ENCODE data around the gene PDS5A. TPM values are rescaled to one million over a fixed set of nuclear protein-coding genes. Genes with fewer than 3 reads are reported as not detected.

Gene PDS5A
- total RNA-seq, 1 donor from 2014 or later = 132 TPM

- H3K27me3 ChIP-seq = no peaks in the 10 kb centered on the region
- H3K4me1 Mint-ChIP-seq = peaks cover 9% of the 10 kb centered on the region
- H3K36me3 Mint-ChIP-seq = peaks cover 12% of the 10 kb centered on the region
- H3K4me1 ChIP-seq = no peaks in the 10 kb centered on the region
- peaks cover 2% of the 10 kb centered on the region for H3K27me3 Mint-ChIP-seq (ENCODE audit: insufficient read depth, low read depth)
- no peaks in the 10 kb centered on the region for H3K9me3 Mint-ChIP-seq
- peaks cover 68% of the 10 kb centered on the region for H4K20me1 ChIP-seq (ENCODE audit: low read depth)
- H3K36me3 ChIP-seq = no peaks in the 10 kb centered on the region
- H3K9ac ChIP-seq = no peak overlapping the region
- no peak overlapping the region for H3K4me2 ChIP-seq
- no peak overlapping the region for H3K27ac Mint-ChIP-seq
- H3F3A ChIP-seq (ENCODE audit: low read depth) = peaks cover 5% of the 10 kb centered on the region
- TF ChIP-seq EZH2 (IDR thresholded peaks at IDR 0.05) (no peak), EZH2phosphoT487 (IDR thresholded peaks at IDR 0.05) (no peak)
- TF ChIP-seq, protein P1, sequence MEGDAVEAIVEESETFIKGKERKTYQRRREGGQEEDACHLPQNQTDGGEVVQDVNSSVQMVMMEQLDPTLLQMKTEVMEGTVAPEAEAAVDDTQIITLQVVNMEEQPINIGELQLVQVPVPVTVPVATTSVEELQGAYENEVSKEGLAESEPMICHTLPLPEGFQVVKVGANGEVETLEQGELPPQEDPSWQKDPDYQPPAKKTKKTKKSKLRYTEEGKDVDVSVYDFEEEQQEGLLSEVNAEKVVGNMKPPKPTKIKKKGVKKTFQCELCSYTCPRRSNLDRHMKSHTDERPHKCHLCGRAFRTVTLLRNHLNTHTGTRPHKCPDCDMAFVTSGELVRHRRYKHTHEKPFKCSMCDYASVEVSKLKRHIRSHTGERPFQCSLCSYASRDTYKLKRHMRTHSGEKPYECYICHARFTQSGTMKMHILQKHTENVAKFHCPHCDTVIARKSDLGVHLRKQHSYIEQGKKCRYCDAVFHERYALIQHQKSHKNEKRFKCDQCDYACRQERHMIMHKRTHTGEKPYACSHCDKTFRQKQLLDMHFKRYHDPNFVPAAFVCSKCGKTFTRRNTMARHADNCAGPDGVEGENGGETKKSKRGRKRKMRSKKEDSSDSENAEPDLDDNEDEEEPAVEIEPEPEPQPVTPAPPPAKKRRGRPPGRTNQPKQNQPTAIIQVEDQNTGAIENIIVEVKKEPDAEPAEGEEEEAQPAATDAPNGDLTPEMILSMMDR (IDR thresholded peaks at IDR 0.05) = no peak
- no peak overlapping the region for H3K4me3 ChIP-seq
- no peak overlapping the region for H2AFZ ChIP-seq (replicated peaks)
- peaks cover 100% of the 10 kb centered on the region for H3K79me2 ChIP-seq (ENCODE audit: low read depth)
- no peak overlapping the region for H3K4me3 Mint-ChIP-seq
- no peaks in the 10 kb centered on the region for H3K9me3 ChIP-seq (ENCODE audit: low read depth)
- H3K27ac ChIP-seq = no peak overlapping the region
- DNase-seq (ENCODE audit: low spot score) = no peak
These were observed 35.2 kb downstream of the PDS5A start for GRCh38 chr4:39942507-39942906.

GRCh38 chr4:39941682-39942217 is 36.0 kb downstream of the PDS5A start:
- Histone ChIP-seq H4K20me1 (ENCODE audit: low read depth) (peaks cover 69% of the 10 kb centered on the region), H3K79me2 (ENCODE audit: low read depth) (peaks cover 100% of the 10 kb centered on the region), H3K4me1 (peaks cover 5% of the 10 kb centered on the region), H3K27ac (no peak overlapping the region), H3K9me3 (ENCODE audit: low read depth) (no peaks in the 10 kb centered on the region), H3K27me3 (no peaks in the 10 kb centered on the region), H3K9ac (no peak overlapping the region), H3K4me2 (no peak overlapping the region), H3K36me3 (no peaks in the 10 kb centered on the region), H3K4me3 (no peak overlapping the region), H3F3A (ENCODE audit: low read depth) (peaks cover 5% of the 10 kb centered on the region), H2AFZ (replicated peaks) (no peak overlapping the region)
- H3K36me3 Mint-ChIP-seq = peaks cover 12% of the 10 kb centered on the region
- peaks cover 2% of the 10 kb centered on the region for H3K27me3 Mint-ChIP-seq (ENCODE audit: insufficient read depth, low read depth)
- no peak overlapping the region for H3K27ac Mint-ChIP-seq
- H3K4me1 Mint-ChIP-seq = peaks cover 8% of the 10 kb centered on the region
- DNase-seq (ENCODE audit: low spot score) = no peak
- H3K9me3 Mint-ChIP-seq = no peaks in the 10 kb centered on the region
- no peak overlapping the region for H3K4me3 Mint-ChIP-seq
- TF ChIP-seq EZH2 (IDR thresholded peaks at IDR 0.05) (no peak), EZH2phosphoT487 (IDR thresholded peaks at IDR 0.05) (no peak)
- TF ChIP-seq, protein P1 (IDR thresholded peaks at IDR 0.05) = no peak

DNA sequence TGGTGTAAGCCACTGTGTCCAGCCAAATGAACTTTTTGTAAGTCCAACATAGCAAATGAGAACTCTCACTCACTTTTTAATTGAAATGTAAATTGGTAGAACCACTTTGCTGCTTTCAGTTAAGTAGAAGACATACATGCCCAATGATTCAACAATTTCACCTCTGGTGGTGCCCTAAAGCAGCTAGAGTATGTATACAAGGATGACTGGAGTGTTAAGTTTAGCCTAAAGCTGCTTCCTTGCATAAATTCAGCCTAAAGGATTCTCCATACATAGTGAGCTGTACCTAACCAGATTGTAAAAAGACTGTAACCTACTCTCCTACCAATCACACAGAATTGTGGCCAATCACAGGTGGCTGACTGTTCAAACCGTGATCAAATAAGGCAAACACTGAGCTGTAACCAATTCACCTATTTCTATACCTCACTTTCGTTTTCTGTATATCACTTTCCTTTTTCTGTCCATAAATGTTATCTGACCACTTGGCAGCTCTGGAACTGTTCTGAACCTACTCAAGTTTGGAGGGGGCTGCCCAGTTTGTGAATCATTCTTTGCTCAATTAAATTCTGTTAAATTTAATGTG is 39.9 kb downstream of the PDS5A start:
- TF ChIP-seq EZH2phosphoT487 (IDR thresholded peaks at IDR 0.05) (no peak), EZH2 (IDR thresholded peaks at IDR 0.05) (no peak)
- TF ChIP-seq, protein P1 (IDR thresholded peaks at IDR 0.05) = no peak
- no peaks in the 10 kb centered on the region for H3K9me3 Mint-ChIP-seq
- no peak overlapping the region for H3K4me3 Mint-ChIP-seq
- peaks cover 100% of the 10 kb centered on the region for H3K79me2 ChIP-seq (ENCODE audit: low read depth)
- H3K4me2 ChIP-seq = no peak overlapping the region
- H3K27me3 ChIP-seq = no peaks in the 10 kb centered on the region
- no peak overlapping the region for H3K4me3 ChIP-seq
- no peaks in the 10 kb centered on the region for H3K9me3 ChIP-seq (ENCODE audit: low read depth)
- peaks cover 9% of the 10 kb centered on the region for H3K4me1 Mint-ChIP-seq
- peak overlapping the region; percentile 22 for H3K27ac ChIP-seq
- H3K9ac ChIP-seq = no peak overlapping the region
- H3F3A ChIP-seq (ENCODE audit: low read depth) = peaks cover 5% of the 10 kb centered on the region
- H3K4me1 ChIP-seq = peaks cover 8% of the 10 kb centered on the region
- no peaks in the 10 kb centered on the region for H3K27me3 Mint-ChIP-seq (ENCODE audit: insufficient read depth, low read depth)
- no peaks in the 10 kb centered on the region for H3K36me3 ChIP-seq
- H3K27ac Mint-ChIP-seq = no peak overlapping the region
- peaks cover 56% of the 10 kb centered on the region for H4K20me1 ChIP-seq (ENCODE audit: low read depth)
- peaks cover 17% of the 10 kb centered on the region for H3K36me3 Mint-ChIP-seq
- no peak for DNase-seq (ENCODE audit: low spot score)
- no peak overlapping the region for H2AFZ ChIP-seq (replicated peaks)

Data from neural progenitor cell (in vitro differentiated cells).